HG03439 (cell line): ENCODE data around the gene ARID4B.
"Not testable (repeated sequence)": the region's sequence is repeated elsewhere in the genome, so short reads cannot be mapped to it uniquely, and the experiment has no call there.

Experiments used
- ATAC-seq: cut with Tn5 transposase; IDR thresholded peaks from one replicate; pipeline ENCODE4 v1.9.1; 2021; ENCODE audit warnings: mild to moderate bottlenecking, moderate library complexity; ENCODE audit not compliant: unreplicated experiment

ARID4B gene

GRCh38 chr1:235275836-235276235 lies 52.1 kb downstream of the ARID4B start:
- no peak for ATAC-seq

GRCh38 chr1:235275223-235275622 lies 52.8 kb downstream of the ARID4B start:
- ATAC-seq, result no peak

- no peak for ATAC-seq
Measured at GRCh38 chr1:235272851-235273250, 55.1 kb downstream of the ARID4B start.

GRCh38 chr1:235270625-235271024 lies 57.4 kb downstream of the ARID4B start:
- no peak for ATAC-seq

- ATAC-seq, result not testable (repeated sequence)
Measured at GRCh38 chr1:235269990-235270389, 58.0 kb downstream of the ARID4B start.

GRCh38 chr1:235268379-235269125 lies 59.4 kb downstream of the ARID4B start:
- ATAC-seq, result no peak

GRCh38 chr1:235266967-235267366 lies 61.0 kb downstream of the ARID4B start:
- ATAC-seq, result no peak

GRCh38 chr1:235266325-235266724 lies 61.7 kb downstream of the ARID4B start:
- ATAC-seq, result no peak

GRCh38 chr1:235265900-235266299 lies 62.1 kb downstream of the ARID4B start:
- no peak for ATAC-seq

- no peak for ATAC-seq
Measured at GRCh38 chr1:235264327-235264726, 63.7 kb downstream of the ARID4B start.

- ATAC-seq, result no peak
Measured at GRCh38 chr1:235262539-235262938, 65.4 kb downstream of the ARID4B start.

- ATAC-seq, result no peak
Measured at GRCh38 chr1:235261243-235261642, 66.7 kb downstream of the ARID4B start.

GRCh38 chr1:235259133-235259778 lies 68.7 kb downstream of the ARID4B start:
- no peak for ATAC-seq

- not testable (repeated sequence) for ATAC-seq
Measured at GRCh38 chr1:235258068-235258467, 69.9 kb downstream of the ARID4B start.

- ATAC-seq, result no peak
Measured at GRCh38 chr1:235254721-235255120, 73.3 kb downstream of the ARID4B start.

GRCh38 chr1:235253219-235253962 lies 74.6 kb downstream of the ARID4B start:
- ATAC-seq, result peak; percentile 50

GRCh38 chr1:235250430-235250829 lies 77.5 kb downstream of the ARID4B start:
- no peak for ATAC-seq

GRCh38 chr1:235246022-235246948 lies 81.7 kb downstream of the ARID4B start:
- ATAC-seq, result no peak

GRCh38 chr1:235244974-235245592 lies 82.9 kb downstream of the ARID4B start:
- ATAC-seq, result no peak

- no peak for ATAC-seq
Measured at GRCh38 chr1:235240960-235241359, 87.0 kb downstream of the ARID4B start.
